ENCODE data around the gene EBF3.
"Not testable (repeated sequence)": the region's sequence is repeated elsewhere in the genome, so short reads cannot be mapped to it uniquely, and the experiment has no call there.

Gene EBF3

GRCh38 chr10:129929343-129930292 is 34.5 kb downstream of the EBF3 start:
- in situ Hi-C loops (cut with MboI; ENCODE audit: low sequenced_read_pairs), result no loop called here

GRCh38 chr10:129927351-129928120 is 36.5 kb downstream of the EBF3 start:
- in situ Hi-C loops (cut with MboI; ENCODE audit: low sequenced_read_pairs), result no loop called here

- in situ Hi-C loops (cut with MboI; ENCODE audit: low sequenced_read_pairs), result no loop called here
These were observed 37.7 kb downstream of the EBF3 start for GRCh38 chr10:129926066-129927055.

- in situ Hi-C loops (cut with MboI; ENCODE audit: low sequenced_read_pairs), result no loop called here
These were observed 39.5 kb downstream of the EBF3 start for GRCh38 chr10:129924375-129925085.

GRCh38 chr10:129922598-129923123 is 41.4 kb downstream of the EBF3 start:
- in situ Hi-C loops (cut with MboI; ENCODE audit: low sequenced_read_pairs), result no loop called here

GRCh38 chr10:129921801-129922597 is 42.1 kb downstream of the EBF3 start:
- in situ Hi-C loops (cut with MboI; ENCODE audit: low sequenced_read_pairs), result no loop called here

GRCh38 chr10:129921065-129921670 is 42.9 kb downstream of the EBF3 start:
- in situ Hi-C loops (cut with MboI; ENCODE audit: low sequenced_read_pairs), result no loop called here

- in situ Hi-C loops (cut with MboI; ENCODE audit: low sequenced_read_pairs), result not testable (repeated sequence)
These were observed 43.9 kb downstream of the EBF3 start for GRCh38 chr10:129920187-129920586.

- in situ Hi-C loops (cut with MboI; ENCODE audit: low sequenced_read_pairs), result no loop called here
These were observed 44.7 kb downstream of the EBF3 start for GRCh38 chr10:129919358-129919757.

GRCh38 chr10:129918836-129919235 is 45.2 kb downstream of the EBF3 start:
- in situ Hi-C loops (cut with MboI; ENCODE audit: low sequenced_read_pairs), result no loop called here

GRCh38 chr10:129918401-129918800 is 45.7 kb downstream of the EBF3 start:
- in situ Hi-C loops (cut with MboI; ENCODE audit: low sequenced_read_pairs), result no loop called here

GRCh38 chr10:129917936-129918335 is 46.1 kb downstream of the EBF3 start:
- in situ Hi-C loops (cut with MboI; ENCODE audit: low sequenced_read_pairs), result no loop called here

- in situ Hi-C loops (cut with MboI; ENCODE audit: low sequenced_read_pairs), result no loop called here
These were observed 47.5 kb downstream of the EBF3 start for GRCh38 chr10:129916506-129916995.

GRCh38 chr10:129915526-129916378 is 48.3 kb downstream of the EBF3 start:
- in situ Hi-C loops (cut with MboI; ENCODE audit: low sequenced_read_pairs), result no loop called here

GRCh38 chr10:129914960-129915359 is 49.1 kb downstream of the EBF3 start:
- in situ Hi-C loops (cut with MboI; ENCODE audit: low sequenced_read_pairs), result no loop called here

- in situ Hi-C loops (cut with MboI; ENCODE audit: low sequenced_read_pairs), result no loop called here
These were observed 49.8 kb downstream of the EBF3 start for GRCh38 chr10:129914153-129914855.
